ENCODE results near the gene DOCK1. TPM values are rescaled to one million over a fixed set of nuclear protein-coding genes. Genes with fewer than 3 reads are reported as not detected.

Gene DOCK1
- total RNA-seq, 1 donor from 2014 or later: 69.3 TPM

GRCh38 chr10:127386606-127387327 lies 481.5 kb downstream of the DOCK1 start:
- DNase-seq (ENCODE audit: low read depth in 2 of 2): peak in 1 of 2 donors; percentile 34

GRCh38 chr10:127391875-127392274 lies 486.6 kb downstream of the DOCK1 start:
- DNase-seq (ENCODE audit: low read depth in 2 of 2): no peak

- DNase-seq (ENCODE audit: low read depth in 2 of 2): no peak
Measured at GRCh38 chr10:127392351-127393235, 487.4 kb downstream of the DOCK1 start.

GRCh38 chr10:127398140-127398970 lies 493.1 kb downstream of the DOCK1 start:
- DNase-seq (ENCODE audit: low read depth in 2 of 2): peak in 1 of 2 donors; percentile 35

- DNase-seq (ENCODE audit: low read depth in 2 of 2): no peak
Measured at GRCh38 chr10:127398971-127399365, 493.7 kb downstream of the DOCK1 start.

- no peak for DNase-seq (ENCODE audit: low read depth in 2 of 2)
Measured at GRCh38 chr10:127399668-127400067, 494.4 kb downstream of the DOCK1 start.

GRCh38 chr10:127400216-127400615 lies 495.0 kb downstream of the DOCK1 start:
- no peak for DNase-seq (ENCODE audit: low read depth in 2 of 2)

- DNase-seq (ENCODE audit: low read depth in 2 of 2): no peak
Measured at GRCh38 chr10:127402596-127403409, 497.6 kb downstream of the DOCK1 start.

- DNase-seq (ENCODE audit: low read depth in 2 of 2): peak in 1 of 2 donors; percentile 49
Measured at GRCh38 chr10:127405221-127405620, 500.0 kb downstream of the DOCK1 start.

GRCh38 chr10:127406018-127406550 lies 500.9 kb downstream of the DOCK1 start:
- DNase-seq (ENCODE audit: low read depth in 2 of 2): no peak

GRCh38 chr10:127407551-127407950 lies 502.3 kb downstream of the DOCK1 start:
- DNase-seq (ENCODE audit: low read depth in 2 of 2): no peak

GRCh38 chr10:127408112-127408710 lies 503.0 kb downstream of the DOCK1 start:
- no peak for DNase-seq (ENCODE audit: low read depth in 2 of 2)

GRCh38 chr10:127408733-127409132 lies 503.5 kb downstream of the DOCK1 start:
- no peak for DNase-seq (ENCODE audit: low read depth in 2 of 2)

GRCh38 chr10:127410030-127410429 lies 504.8 kb downstream of the DOCK1 start:
- no peak for DNase-seq (ENCODE audit: low read depth in 2 of 2)

GRCh38 chr10:127411062-127411461 lies 505.8 kb downstream of the DOCK1 start:
- DNase-seq (ENCODE audit: low read depth in 2 of 2): no peak

GRCh38 chr10:127413326-127413725 lies 508.1 kb downstream of the DOCK1 start:
- DNase-seq (ENCODE audit: low read depth in 2 of 2): no peak

- no peak for DNase-seq (ENCODE audit: low read depth in 2 of 2)
Measured at GRCh38 chr10:127414024-127414423, 508.8 kb downstream of the DOCK1 start.

- DNase-seq (ENCODE audit: low read depth in 2 of 2): no peak
Measured at GRCh38 chr10:127415116-127415515, 509.9 kb downstream of the DOCK1 start.

GRCh38 chr10:127415901-127416581 lies 510.8 kb downstream of the DOCK1 start:
- no peak for DNase-seq (ENCODE audit: low read depth in 2 of 2)

GRCh38 chr10:127417031-127417430 lies 511.8 kb downstream of the DOCK1 start:
- DNase-seq (ENCODE audit: low read depth in 2 of 2): no peak
